ENCODE data around the gene SLC39A8.
"Not testable (repeated sequence)": the region's sequence is repeated elsewhere in the genome, so short reads cannot be mapped to it uniquely, and the experiment has no call there.

The SLC39A8 gene

DNA sequence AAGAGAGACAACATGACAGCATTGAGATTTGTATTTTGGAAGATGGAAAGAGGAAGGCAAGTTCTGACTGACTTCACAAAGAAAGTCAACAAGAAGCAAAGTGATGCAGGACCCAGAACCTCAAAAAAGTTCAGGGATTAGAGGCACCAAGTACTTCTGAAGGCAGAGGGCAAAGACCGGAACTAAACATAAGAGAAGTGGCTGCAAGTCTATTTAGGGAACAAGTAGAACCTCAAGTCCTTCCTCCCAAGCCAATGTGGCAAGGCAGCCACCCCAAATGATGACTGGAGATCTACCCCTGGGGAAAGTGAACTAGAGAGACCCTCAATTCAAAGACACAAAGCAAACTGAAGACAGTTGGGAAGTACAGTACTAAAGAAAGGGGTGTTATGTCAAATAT is 46.6 kb downstream of the SLC39A8 start:
- DNase-seq: no peak

DNA sequence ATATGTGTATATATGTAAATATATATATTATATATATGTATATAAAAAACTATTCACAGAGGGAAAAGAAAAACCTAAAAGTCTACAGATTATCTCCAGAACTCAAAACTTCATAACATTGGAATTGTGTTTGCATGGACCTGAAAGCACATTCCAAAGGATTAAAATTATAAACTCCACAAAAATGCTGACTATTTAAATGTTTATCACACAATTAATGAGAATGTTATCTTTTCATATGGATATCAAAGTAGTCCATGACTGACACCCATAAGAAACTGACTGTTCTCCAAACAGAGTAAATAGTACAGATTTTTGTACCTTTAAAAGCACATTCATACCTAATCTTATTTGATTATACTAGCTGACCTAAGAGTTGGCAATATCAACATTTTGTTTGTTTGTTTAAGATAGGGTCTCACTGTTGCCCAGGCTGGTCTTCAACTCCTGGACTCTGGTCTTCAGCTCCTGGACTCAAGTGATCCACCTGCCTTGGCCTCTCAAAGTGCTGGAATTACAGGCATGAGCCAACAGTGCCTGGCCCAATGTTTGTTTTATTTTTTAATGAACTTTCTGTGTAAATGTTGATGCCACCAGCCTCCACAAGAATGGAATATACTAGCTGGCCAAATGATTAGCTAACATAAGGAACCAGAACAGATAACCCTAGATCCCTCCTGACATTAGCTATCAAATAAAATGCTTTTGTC is 50.0 kb downstream of the SLC39A8 start:
- no peak for DNase-seq

GRCh38 chr4:102288497-102288896 is 56.8 kb downstream of the SLC39A8 start:
- DNase-seq: no peak

GRCh38 chr4:102285831-102286230 is 59.5 kb downstream of the SLC39A8 start:
- no peak for DNase-seq

DNA sequence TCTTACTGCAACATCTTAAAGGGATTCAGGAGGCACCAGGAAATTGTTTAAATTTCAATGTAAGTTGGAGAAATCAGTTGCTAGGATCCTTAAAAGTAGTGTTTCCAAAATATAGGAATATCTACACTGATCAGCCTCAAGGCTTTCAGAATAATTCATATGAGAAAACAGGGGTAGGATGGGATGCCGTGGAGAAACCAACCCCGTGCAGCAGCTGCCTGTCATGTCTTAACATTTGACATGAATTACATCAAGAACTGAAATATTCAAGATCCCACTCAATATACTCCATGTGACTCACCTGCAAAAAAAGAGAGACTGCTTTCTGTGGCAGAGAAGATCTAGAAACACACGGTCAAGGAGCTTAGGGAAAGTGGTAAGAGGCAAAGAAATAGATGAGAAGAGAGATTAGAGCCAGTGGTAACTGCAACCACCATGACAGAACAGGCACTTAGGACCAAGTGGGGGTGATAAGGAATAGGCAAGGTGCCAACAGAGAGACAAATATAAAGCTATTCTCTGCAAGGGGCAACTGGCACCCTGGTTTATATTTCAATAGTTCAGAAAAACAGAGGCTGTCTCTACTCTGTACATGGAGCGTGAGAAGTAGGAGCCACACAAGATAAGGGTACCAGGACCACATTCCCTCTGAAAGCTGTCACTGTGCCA is 64.0 kb downstream of the SLC39A8 start:
- no peak for DNase-seq

DNA sequence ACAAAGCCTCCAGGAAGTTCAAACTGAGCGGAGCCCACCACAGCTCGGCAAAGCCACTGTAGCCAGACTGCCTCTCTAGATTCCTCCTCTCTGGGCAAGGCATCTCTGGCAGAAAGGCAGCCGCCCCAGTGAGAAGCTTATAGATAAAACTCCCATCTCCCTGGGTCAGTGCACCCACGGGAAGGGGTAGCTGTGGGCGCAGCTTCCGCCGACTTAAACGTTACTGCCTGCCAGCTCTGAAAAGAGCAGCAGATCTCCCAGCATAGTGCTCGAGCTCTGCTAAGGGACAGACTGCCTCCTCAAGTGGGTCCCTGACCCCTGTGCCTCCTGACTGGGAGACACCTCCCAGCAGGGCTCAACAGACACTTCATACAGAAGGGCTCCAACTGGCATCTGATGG is 72.0 kb downstream of the SLC39A8 start:
- DNase-seq: not testable (repeated sequence)

GRCh38 chr4:102272318-102272717 is 73.0 kb downstream of the SLC39A8 start:
- DNase-seq: no peak

DNA sequence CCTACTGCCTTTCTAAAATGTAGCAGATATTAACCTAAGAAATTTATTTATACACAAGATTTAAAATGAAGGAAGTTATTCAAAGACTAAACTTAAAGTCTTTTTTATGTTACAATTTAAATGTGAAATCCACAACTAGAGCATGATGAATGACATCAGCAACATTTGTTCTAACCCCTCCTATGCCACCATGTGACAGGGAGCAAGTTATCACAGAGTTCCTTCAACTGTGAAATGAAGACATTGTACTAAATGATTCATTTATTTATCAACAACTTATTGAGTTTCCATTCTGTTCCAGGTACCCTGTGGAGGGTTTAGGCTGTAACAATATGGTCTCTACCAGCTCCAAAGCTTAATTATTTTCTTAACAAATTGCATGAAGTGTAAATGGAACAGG is 76.9 kb downstream of the SLC39A8 start:
- DNase-seq: no peak

DNA sequence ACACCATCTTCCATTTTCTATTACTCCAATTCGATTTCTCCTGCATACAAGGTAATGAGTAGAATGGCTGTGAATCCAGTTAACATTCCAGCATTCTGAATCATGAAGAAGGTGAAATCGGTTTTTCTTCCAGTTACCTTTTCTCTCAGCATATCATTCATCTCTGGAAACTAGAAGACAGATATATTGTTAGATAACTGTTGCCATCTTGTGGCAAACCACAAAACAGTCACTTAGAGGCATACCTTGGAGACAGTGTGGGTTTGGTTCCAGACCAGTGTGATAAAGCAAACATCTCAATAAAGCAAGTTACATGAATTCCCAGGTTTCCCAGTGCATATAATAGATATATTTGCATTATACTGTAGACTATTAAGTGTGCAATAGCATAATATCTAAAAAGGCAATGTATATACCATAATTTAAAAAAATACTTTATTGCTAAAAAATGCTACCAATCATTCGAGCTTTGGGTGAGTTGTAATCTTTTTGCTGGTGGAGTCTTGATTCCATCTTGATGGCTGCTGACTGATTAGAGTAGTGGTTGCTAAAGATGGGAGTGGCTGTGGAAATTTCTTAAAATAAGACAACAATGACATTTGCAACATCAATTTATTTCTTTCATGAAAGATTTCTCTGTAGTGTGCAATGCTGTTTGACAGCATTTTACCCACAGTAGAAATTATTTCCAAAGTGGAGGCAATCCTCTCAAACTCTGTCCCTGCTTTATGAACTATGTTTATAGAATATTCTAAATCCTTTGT is 82.1 kb downstream of the SLC39A8 start:
- peak; percentile 54 to 79 for DNase-seq

- DNase-seq: no peak
These were observed 85.6 kb downstream of the SLC39A8 start for GRCh38 chr4:102259702-102260101.

GRCh38 chr4:102259081-102259480 is 86.2 kb downstream of the SLC39A8 start:
- no peak for DNase-seq

GRCh38 chr4:102256321-102256720 is 89.0 kb downstream of the SLC39A8 start:
- no peak for DNase-seq

DNA sequence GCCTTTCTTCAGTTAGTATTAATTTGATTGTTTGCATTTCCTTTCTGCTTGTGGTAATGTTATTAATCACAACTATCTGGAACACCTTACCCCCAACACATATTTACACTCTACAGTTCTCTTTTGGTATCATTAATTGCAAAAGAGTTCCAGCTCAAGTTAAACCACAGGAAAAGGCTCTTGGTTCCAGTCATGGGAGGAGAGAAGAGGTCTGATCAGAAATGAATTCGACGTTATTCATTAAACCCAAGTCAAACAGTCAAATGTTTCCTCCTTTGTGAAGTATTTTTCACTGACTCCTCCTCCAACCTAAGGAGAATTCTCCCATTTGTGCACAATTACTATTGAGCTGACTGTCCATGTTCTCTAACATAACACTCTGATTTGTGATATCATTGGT is 91.4 kb downstream of the SLC39A8 start:
- no peak for DNase-seq

DNA sequence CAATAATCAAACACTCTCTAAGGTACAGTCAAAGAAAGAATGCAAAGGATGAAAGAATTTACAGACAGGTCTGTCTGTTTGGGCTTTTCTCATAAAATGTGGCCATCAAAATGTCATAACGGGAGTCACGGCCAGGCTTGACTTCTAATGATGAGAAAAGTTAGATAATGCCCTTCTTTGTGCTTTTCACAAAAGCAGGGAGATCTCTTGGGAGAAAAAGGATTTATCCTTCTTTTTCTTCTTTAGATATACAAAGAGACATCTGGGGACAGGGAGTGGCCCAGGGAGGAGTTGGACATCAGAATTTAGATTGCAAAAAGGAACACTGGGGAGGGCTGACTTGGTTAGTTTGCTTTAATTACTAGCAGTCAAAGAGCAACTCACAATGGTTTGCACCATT is 93.1 kb downstream of the SLC39A8 start:
- no peak for DNase-seq

- no peak for DNase-seq
These were observed 94.9 kb downstream of the SLC39A8 start for GRCh38 chr4:102250341-102250740.

DNA sequence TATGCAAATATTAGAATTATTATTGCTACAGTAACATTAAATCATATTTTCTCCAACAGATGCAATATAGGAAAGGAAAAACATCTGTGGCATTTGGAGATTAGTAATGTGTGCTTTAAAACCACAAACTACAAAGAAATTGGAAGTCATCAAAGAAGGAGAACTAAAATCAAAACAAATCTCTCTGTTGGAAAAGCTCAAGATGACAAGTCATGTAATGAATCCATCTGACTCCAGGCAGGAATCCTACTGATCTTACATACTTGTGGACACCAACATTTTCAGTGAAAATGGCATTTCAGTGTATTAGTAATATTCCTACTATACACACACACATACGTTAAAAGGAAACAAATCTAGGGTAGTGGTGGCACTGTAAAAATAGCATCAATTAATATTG is 98.2 kb downstream of the SLC39A8 start:
- no peak for DNase-seq

DNA sequence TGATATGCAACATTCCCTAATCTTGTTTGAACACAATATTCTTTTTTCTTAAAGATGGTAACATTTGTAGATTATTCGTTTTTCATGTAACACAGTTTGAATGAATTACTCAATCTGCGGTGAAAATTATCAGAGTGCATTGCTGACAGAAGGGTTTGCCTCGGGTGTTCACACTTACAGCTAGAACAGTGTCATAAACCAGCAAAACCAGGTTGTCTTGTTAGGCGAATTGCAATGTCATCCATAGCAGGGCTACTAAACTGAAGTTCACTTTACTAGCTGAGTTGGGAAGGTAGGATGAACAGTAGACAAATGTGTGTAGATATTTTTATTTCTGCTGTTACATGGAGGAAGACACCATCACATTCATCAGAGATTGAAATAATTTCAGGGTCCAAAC is 98.9 kb downstream of the SLC39A8 start:
- DNase-seq: no peak

DNA sequence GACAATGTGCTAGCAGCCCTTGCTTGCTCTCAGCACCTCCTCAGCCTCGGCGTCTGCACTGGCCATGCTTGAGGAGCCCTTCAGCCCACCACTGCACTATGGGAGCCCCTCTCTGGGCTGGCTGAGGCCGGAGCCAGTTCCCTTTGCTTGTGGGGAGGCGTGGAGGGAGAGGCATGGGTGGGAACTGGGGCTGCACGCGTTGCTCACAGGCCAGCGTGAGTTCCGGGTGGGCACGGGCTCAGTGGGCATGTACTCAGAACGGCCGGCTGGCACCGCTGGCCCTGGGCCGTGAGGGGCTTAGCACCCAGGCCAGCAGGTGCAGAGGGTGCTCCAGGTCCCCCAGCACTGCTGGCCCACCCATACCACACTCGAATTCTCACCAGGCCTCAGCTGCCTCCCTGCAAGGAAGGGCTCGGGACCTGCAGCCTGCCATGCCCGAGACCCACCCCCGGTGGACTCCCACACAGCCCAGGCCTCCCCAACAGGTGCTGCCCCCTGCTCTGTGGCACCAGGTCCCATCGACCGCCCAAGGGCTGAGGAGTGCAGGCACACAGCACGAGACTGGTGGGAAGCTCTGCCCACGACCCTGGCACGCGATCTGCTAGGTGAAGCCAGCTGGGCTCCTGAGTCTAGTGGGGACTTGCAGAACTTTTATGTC is 100.3 kb downstream of the SLC39A8 start:
- DNase-seq: no peak

GRCh38 chr4:102243296-102243695 is 102.0 kb downstream of the SLC39A8 start:
- DNase-seq: not testable (repeated sequence)

DNA sequence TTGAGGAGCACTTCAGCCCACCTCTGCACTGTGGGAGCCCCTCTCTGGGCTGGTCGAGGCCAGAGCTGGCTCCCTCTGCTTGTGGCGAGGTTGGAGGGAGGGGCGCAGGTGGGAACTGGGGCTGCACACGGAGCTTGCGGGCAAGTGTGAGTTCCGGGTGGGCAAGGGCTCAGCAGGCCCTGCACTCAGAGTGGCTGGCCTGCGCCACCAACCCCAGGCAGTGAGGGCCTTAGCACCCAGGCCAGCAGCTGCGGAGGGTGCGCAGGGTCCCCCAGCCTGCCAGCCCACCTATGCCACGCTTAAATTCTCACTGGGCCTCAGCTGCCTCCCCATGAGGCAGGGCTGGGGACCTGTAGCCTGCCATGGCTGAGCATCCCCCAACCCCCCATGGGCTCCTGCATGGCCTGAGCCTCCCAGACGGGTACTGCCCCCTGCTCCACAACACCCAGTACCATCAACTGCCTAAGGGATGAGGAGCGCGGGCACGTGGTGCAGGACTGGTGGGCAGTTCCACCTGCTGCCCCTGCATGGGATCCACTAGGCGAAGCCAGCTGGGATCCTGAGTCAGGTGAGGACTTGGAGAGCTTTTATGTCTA is 110.9 kb downstream of the SLC39A8 start:
- DNase-seq: no peak

- no peak for DNase-seq
These were observed 115.1 kb downstream of the SLC39A8 start for GRCh38 chr4:102230194-102230593.

- no peak for DNase-seq
These were observed 117.9 kb downstream of the SLC39A8 start for GRCh38 chr4:102227388-102227787.

DNA sequence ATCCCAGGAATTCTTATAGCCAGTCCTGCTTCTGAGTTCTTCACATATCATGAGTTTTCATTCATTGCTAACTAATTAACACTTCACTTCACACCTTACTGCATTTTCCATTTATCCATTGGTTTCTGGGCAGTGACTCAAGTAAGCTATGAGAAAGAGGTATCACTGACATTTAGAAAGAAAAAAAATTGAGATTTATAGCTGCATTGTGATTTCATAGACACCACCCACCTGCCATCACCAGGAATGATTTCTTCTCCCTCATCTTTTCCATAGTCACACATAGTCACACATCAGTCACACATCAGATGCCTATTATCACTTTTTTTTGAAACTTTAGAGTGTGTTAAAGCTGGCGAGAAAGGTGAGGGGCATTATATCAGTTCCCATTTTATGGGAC is 121.8 kb downstream of the SLC39A8 start:
- peak; percentile 16 to 36 for DNase-seq

Measured in NCI-H446 (cell line).